HG03175 (cell line): Measurements from ENCODE around the gene PNLDC1.
A peak's percentile ranks its signal among the peaks of the same experiment; 100 is the strongest.
"Not testable (repeated sequence)": the region's sequence is repeated elsewhere in the genome, so short reads cannot be mapped to it uniquely, and the experiment has no call there.

Source experiments
- ATAC-seq: cut with Tn5 transposase; IDR thresholded peaks from one replicate; pipeline ENCODE4 v1.9.1; 2021; ENCODE audit warnings: mild to moderate bottlenecking, moderate library complexity; ENCODE audit not compliant: unreplicated experiment

Gene PNLDC1

GRCh38 chr6:159817951-159818739, 18.1 kb downstream of the PNLDC1 start:
- no peak for ATAC-seq

- ATAC-seq: no peak
Observed at GRCh38 chr6:159819098-159819497, 19.0 kb downstream of the PNLDC1 start.

- peak; percentile 71 for ATAC-seq
Observed at GRCh38 chr6:159819932-159820640, 20.0 kb downstream of the PNLDC1 start.

GRCh38 chr6:159821122-159821521, 21.0 kb downstream of the PNLDC1 start:
- ATAC-seq: no peak

GRCh38 chr6:159821726-159822125, 21.6 kb downstream of the PNLDC1 start:
- no peak for ATAC-seq

GRCh38 chr6:159823953-159824352, 23.9 kb downstream of the PNLDC1 start:
- no peak for ATAC-seq

- not testable (repeated sequence) for ATAC-seq
Observed at GRCh38 chr6:159824690-159825089, 24.6 kb downstream of the PNLDC1 start.

GRCh38 chr6:159826004-159826403, 25.9 kb downstream of the PNLDC1 start:
- ATAC-seq: no peak

- ATAC-seq: no peak
Observed at GRCh38 chr6:159826968-159827647, 27.0 kb downstream of the PNLDC1 start.

GRCh38 chr6:159828074-159828473, 28.0 kb downstream of the PNLDC1 start:
- no peak for ATAC-seq

- peak; percentile 66 for ATAC-seq
Observed at GRCh38 chr6:159829526-159829925, 29.4 kb downstream of the PNLDC1 start.

GRCh38 chr6:159830501-159831372, 30.7 kb downstream of the PNLDC1 start:
- ATAC-seq: no peak

GRCh38 chr6:159831373-159831679, 31.2 kb downstream of the PNLDC1 start:
- no peak for ATAC-seq

- no peak for ATAC-seq
Observed at GRCh38 chr6:159832946-159833345, 32.9 kb downstream of the PNLDC1 start.

- no peak for ATAC-seq
Observed at GRCh38 chr6:159833556-159833955, 33.5 kb downstream of the PNLDC1 start.

- ATAC-seq: no peak
Observed at GRCh38 chr6:159833997-159834603, 34.0 kb downstream of the PNLDC1 start.

- ATAC-seq: no peak
Observed at GRCh38 chr6:159836718-159837490, 36.8 kb downstream of the PNLDC1 start.

- ATAC-seq: no peak
Observed at GRCh38 chr6:159837511-159837910, 37.4 kb downstream of the PNLDC1 start.

GRCh38 chr6:159838020-159838744, 38.1 kb downstream of the PNLDC1 start:
- ATAC-seq: no peak
